ENCODE results near the gene RD3L.

DNA sequence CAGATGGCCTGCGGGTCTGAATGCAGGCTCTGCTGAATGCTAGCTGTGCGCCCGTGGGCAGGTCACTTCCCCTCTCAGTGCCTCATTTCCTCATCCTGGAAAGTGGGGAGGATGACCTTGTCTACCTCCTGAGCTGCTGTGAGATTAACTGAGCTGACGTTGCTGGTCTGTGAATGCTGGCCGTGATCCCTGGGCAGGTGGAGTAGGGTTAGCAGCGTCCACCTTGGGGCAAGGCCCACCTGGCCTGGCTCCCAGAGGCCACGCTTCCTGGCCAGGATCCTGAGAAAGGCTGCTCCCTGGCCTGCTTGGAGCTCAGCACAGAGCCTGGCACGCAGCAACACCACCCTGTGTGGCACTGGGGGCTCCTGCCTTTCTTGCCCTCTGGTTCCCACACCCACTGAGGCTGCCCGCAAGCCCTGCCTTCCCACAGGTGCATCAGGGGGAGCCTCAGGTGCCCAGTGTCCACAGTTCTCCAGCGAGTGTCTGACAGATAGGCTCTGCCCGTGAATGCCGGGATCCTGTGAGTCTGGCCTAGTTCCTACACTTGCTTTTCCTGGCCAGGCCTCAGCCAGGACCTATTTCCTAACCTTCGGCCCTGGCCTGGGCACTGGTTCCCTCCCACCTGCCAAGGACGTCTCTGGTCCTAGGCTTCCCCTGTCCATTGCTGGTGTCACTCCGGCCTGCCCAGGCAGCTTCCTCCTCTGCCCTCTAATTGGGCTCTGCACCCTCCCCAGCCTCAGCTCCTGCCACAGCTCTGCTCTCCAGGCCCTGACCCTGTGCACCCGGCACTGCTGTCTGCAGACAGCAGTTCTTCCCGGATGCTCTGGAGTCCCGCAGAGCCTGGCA, 51.3 kb downstream of the RD3L start:
- TF ChIP-seq, protein P1, sequence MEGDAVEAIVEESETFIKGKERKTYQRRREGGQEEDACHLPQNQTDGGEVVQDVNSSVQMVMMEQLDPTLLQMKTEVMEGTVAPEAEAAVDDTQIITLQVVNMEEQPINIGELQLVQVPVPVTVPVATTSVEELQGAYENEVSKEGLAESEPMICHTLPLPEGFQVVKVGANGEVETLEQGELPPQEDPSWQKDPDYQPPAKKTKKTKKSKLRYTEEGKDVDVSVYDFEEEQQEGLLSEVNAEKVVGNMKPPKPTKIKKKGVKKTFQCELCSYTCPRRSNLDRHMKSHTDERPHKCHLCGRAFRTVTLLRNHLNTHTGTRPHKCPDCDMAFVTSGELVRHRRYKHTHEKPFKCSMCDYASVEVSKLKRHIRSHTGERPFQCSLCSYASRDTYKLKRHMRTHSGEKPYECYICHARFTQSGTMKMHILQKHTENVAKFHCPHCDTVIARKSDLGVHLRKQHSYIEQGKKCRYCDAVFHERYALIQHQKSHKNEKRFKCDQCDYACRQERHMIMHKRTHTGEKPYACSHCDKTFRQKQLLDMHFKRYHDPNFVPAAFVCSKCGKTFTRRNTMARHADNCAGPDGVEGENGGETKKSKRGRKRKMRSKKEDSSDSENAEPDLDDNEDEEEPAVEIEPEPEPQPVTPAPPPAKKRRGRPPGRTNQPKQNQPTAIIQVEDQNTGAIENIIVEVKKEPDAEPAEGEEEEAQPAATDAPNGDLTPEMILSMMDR (IDR thresholded peaks at IDR 0.05 in 4 of 5, conservative IDR thresholded peaks at IDR 0.05 in 1 of 5), result no peak
- no peak for TF ChIP-seq POLR2A (IDR thresholded peaks at IDR 0.05)

Data from gastrocnemius medialis (tissue), 4 donors.